ENCODE measurements around the gene EIF2S3. TPM values are rescaled to one million over a fixed set of nuclear protein-coding genes. Genes with fewer than 3 reads are reported as not detected.

Gene EIF2S3
- total and polyA plus RNA-seq, 2 of the 8 experiments (the other 6 are each of a cell fraction or from before 2014, with no cell fraction given), result 65.5 to 259 TPM

GRCh38 chrX:24124244-24124799 is 69.6 kb downstream of the EIF2S3 start (continued):
- TF ChIP-seq CHD7 (IDR thresholded peaks at IDR 0.05; ENCODE audit: insufficient replicate concordance, low read length), result no peak
- TF ChIP-seq MAFK (IDR thresholded peaks at IDR 0.05; ENCODE audit: low read depth, low read length), result no peak
- TF ChIP-seq CHD1 (IDR thresholded peaks at IDR 0.05; ENCODE audit: low read depth, low read length), result no peak
- TF ChIP-seq EZH2 (IDR thresholded peaks at IDR 0.05; ENCODE audit: low read depth, low read length, severe bottlenecking), result no peak
- no peak for TF ChIP-seq KDM5A (IDR thresholded peaks at IDR 0.05; ENCODE audit: low read length)
- TF ChIP-seq FOSL1 (IDR thresholded peaks at IDR 0.05; ENCODE audit: insufficient read depth, low read depth, low read length), result no peak
- no peak for TF ChIP-seq CBX5 (IDR thresholded peaks at IDR 0.05; ENCODE audit: low read depth, low read length)
- no peak for TF ChIP-seq RXRA (IDR thresholded peaks at IDR 0.05; ENCODE audit: insufficient read depth, low read depth, low read length)
- no peak for TF ChIP-seq EGR1 (IDR thresholded peaks at IDR 0.05; ENCODE audit: borderline replicate concordance, low read depth, low read length)
- TF ChIP-seq GTF2F1 (IDR thresholded peaks at IDR 0.05; ENCODE audit: borderline replicate concordance, low read depth, low read length), result no peak
- TF ChIP-seq SIRT6 (IDR thresholded peaks at IDR 0.05; ENCODE audit: low read length), result no peak

Measured in H1 (cell line).